HG03354 (cell line): ENCODE results near the gene PSTPIP2.
"Not testable (repeated sequence)": the region's sequence is repeated elsewhere in the genome, so short reads cannot be mapped to it uniquely, and the experiment has no call there.

Experiments
- ATAC-seq: cut with Tn5 transposase; IDR thresholded peaks from one replicate; pipeline ENCODE4 v1.9.1; 2021; ENCODE audit warnings: mild to moderate bottlenecking; ENCODE audit not compliant: unreplicated experiment, poor library complexity, severe bottlenecking

Gene PSTPIP2

DNA sequence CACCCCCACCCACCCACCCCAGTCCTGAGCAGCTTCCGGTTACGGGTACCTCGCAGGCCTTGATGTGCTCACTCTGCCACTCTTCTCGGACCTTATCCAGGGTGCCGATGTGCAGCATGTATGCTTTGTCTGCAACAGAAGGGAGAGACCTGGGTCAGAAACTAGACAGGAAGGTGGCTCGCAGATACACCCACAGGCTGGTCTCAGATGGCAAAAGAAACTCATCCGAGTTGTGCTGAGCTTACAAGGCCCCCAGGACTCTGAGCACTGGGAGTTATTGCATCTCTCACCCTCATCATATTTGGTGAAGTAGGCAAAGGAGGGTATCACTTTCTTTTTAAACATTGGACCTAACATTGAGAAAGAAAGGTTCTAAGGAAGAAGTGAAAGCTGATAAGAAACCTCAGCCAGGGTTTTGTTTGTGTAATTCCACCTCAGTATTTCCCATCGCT is 74.3 kb downstream of the PSTPIP2 start:
- no peak for ATAC-seq

DNA sequence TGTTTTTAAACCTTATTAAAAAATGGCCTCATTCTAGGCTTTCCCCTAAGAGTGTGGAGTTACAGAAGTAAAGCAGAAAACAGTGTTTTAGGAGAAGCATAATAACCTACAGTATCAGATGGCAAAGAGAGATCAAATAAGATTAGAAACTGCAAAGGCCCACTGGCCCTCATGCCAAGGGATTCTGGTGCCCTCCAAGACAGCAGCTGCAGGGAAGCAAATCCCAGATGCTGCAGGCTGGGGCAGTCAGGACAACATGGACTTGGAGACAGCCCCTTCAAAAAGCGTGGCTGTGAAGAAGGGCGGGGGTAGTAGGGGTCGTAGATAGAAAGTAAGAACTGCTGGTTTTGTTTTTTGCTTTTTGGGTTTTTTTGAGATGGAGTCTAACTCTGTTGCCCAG is 76.6 kb downstream of the PSTPIP2 start:
- ATAC-seq: no peak

DNA sequence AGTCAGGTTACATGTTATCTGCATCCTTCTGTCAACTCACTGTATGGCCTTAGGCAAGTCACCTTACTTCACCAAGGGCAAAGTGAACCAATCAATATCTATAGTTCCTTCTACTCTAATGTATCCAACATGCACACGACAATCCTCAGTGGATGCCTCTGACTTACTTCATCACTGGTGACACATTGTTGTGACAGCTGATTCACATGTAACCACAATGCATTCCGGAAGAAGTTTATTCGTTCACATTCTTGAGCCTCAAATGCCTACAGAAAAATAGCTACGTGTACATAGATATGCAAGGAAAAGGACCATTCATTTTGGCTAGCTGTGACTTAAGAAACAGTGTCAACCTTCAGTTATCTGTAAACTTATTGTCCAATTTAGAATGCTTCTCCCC is 78.6 kb downstream of the PSTPIP2 start:
- no peak for ATAC-seq

DNA sequence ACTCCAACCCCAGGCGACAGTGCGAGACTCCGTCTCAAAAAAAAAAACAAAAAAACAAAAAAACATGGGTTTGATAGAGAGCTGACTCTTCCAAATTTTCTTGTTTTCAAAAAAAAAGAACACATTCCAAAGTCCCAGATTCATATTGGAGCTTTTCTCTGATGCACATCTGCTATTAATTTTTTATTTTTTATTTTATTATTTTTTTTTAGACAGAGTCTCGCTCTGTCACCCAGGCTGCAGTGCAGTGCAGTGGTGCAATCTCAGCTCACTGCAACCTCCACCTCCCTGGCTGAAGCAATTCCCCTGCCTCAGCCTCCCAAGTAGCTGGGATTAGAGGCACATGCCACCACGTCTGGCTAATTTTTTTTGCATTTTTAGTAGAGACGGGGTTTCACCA is 79.5 kb downstream of the PSTPIP2 start:
- ATAC-seq: not testable (repeated sequence)

DNA sequence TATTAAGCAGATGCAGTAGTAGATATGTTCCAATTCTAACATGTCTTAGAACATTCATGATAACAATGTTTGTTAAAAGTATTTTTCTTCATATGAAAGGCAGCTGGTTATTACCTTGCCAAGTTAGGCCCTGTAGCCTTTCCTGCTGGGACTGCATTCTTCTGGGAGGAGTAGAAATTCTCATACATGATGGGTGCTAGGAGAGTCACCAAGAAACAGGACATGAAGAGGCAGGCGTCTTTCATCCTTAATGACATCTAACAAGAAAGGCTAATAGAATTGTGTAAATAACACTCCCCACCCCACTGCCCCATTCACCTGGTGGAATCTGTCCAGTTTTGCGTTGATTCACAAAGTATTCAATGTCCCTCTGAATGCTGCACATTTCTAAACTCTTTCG is 80.3 kb downstream of the PSTPIP2 start:
- no peak for ATAC-seq

DNA sequence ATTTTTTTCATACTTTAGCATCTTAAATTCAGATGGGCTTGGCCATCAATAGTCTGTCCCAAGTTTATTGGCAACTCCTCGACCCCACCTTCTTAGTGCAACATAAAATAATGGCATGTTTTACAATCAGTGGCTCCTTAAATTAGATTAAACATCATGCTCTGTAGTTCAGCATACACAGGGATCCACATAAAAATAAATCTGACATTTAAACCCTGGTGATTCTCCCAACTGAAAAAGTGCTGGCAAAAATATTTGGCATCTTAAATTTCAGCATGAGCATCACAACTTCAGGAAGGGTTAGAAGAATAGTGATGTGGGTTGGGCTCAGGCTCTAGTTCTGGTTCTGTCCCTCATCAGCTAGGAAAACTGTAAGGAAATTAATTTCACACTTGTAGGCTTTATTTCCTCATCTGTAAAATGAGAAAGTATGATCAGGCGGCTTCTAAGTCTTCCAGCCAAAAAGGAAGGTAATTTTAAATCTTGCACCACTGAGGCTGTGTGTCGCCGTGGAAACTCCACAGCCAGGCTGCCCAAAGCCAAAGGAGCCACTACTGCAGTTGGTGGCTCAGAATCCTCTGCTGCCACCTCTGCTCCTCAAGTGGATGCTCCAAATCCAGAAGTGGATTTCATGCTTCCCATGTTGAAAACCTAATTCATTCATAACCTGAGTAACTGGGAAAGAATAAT is 87.4 kb downstream of the PSTPIP2 start:
- ATAC-seq: no peak

DNA sequence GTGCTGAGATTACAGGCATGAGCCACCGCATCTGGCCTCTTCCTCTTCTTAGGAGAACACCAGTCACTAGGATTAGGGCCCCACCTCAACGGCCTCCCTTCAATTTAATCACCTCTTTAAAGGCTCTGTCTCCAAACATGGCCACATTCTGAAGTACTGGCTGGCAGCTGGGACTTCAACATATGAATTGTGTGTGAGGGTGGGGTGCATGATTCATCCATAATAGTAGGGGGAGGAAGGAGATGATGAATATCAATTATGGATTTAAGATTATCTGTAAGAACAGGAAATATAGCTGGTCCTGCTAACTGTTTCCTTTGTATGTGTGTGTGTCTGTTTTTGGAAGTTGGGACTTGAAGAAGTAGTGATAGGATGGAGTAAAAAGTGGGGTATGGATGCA is 90.2 kb downstream of the PSTPIP2 start:
- no peak for ATAC-seq

DNA sequence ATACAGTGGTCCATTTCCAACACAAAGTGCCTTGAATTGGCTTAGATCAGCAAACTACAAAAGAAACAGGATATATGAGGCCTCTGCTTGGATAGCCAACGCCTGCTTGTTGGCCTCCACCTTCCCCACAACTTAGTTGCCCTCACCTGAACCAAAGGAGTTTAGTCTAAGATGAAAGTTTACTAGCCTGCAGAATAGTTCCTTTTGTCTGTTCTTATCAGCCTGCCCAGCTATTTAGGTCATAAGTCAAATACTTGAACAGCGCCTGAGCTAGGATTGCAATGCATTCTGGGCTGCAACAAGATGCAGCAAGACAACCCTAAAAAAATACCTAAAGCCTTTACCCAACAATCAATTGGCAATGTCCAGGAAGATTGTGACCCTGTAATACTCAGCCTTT is 91.8 kb downstream of the PSTPIP2 start:
- no peak for ATAC-seq

DNA sequence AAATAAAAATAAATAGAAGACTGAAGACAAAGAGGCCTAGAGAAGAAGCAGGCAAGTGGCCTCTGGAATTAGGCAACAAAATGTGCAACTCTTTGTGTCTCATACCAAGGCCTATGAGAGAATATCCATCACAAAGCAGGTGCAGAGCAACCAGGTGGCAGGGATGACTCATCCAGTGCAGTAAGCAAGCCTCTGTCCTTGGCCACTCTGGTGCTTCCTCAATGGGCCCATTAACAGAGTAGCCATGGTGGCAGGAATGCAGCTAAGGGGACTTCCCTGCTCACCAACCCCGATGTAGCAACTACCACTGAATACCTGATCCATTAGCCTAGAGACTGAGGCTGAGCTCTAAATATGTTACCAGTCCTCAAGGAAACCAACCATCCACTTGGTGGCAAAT is 94.0 kb downstream of the PSTPIP2 start:
- ATAC-seq: no peak

DNA sequence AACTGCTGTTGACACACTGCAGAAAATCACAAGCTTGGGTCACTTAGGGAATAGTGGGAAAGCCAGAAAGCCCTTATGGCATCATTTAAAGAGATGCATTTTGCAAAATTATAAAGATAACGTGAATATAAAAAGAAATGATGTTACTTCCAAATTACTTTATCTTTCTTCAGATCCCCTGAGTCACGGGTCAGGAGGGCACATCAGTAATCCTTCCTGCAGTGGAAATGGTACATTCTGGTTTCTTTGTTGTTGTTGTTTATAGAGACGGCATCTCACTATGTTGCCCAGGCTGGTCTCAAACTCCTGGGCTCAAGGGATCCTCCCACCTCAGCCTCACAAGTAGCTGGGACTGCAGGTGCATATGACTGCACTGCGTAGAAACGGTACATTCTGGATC is 95.1 kb downstream of the PSTPIP2 start:
- ATAC-seq: no peak

DNA sequence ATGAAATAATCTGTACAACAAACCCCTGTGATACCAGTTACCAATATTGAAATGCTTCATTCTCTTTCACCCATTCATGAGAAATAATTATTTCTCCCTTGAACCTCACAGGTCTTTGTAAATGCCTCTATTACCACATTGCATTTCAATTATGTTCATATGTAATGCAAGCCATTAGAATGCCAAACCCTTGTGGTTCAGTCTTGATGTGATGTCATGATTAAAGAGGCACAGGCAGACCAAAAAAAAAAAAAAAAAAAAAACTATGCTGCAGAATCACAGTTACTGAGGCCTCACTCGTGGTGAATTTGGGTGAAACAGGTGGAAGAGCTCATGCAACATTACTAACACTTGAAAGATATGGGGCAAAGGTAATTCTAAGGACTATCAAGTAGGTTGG is 95.5 kb downstream of the PSTPIP2 start:
- ATAC-seq: no peak

DNA sequence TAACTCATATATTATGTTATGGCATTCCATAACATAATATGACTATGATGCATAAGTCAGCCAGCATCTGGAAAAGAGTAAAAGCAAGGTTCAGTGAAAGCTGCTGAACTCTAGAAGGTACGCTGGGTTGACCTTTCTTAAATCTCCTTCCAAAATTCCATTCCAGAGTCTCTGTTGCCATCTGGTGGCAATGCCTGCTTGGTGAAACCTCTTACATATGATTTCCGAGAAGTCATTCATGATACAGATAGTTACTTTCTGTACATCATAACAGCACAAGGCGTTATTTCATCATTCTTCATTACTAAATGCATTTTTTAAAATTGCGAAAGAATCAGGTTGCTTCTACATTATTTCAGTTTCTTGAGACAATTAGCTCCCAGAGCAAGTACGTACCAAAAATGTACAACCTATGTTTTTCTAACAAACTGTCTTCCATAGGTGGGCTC is 97.9 kb downstream of the PSTPIP2 start:
- ATAC-seq: no peak

DNA sequence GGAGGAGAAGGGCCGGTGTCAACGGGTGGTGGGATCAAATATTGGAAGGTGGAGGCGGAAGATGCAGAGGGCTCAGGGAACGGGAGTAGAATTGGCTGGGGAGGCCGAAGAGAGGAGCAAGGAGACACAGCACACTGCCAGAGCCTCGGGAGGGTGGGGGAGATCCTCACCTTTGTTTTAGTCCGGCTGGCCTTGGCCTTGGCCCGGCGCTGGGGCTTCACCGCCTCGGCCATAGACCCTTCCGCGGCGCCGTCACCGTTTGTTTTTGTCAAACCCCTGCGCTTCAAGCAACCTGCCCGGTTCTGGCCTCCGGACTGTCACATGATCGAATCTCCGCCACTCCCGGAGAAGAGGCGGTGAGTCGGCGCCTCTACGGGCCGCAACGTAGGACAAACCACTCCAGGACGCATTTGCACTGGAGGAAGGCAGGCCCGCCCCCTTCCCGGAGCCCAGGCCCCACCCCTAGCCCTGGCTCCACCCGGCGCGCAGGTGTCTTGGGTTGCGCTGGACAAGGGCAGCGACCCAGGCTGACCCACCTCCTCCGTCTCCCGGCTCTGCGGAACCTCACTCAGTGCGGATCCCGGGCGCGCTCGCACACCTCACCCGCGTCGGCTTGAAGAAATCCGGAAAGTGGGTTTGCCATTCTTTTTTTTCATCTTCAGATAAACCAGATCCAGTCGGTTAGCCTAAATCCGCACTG is 104.9 kb downstream of the PSTPIP2 start, which contains the start of gene EPG5:
EPG5 (minus strand) TSS at position 323 of the 700 bp plus-strand sequence; CDS start at position 233, 90 bp downstream.
- peak; percentile 97 for ATAC-seq

DNA sequence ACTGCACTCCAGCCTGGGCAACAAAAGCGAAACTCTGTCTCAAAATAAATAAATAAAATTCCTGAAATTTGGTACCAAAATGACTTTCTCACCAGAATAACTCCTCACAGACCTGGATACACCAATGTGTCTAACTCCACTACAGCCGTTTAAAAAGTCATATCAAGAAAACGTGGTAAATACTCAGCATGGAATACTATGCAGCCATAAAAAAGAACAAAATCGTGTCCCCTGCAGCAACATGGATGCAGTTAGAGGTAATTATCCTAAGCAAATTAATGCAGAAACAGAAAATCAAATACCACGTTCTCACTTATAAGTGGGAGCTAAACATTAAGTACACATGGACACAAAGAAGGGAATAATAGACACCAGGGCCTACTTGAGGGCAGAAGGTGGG is 107.1 kb downstream of the PSTPIP2 start:
- not testable (repeated sequence) for ATAC-seq

DNA sequence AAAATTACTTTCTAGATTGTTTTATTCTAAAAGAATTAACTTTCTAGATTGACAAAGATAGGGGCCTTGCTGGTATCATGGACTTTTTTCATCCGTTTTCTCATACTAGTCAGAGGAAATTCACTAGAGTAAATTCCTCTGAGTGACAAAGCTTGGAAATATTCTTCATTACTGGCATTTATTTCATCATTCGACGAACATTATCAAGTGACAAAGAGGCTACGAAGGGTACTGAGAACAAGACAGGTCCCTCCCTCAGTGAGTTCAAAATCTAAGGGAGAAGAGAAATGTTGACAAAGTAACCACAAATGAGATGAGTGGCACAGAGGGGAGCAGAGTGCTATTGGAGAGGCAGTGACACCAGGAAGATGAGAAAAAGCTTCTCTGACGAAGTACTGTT is 109.2 kb downstream of the PSTPIP2 start:
- ATAC-seq: no peak

DNA sequence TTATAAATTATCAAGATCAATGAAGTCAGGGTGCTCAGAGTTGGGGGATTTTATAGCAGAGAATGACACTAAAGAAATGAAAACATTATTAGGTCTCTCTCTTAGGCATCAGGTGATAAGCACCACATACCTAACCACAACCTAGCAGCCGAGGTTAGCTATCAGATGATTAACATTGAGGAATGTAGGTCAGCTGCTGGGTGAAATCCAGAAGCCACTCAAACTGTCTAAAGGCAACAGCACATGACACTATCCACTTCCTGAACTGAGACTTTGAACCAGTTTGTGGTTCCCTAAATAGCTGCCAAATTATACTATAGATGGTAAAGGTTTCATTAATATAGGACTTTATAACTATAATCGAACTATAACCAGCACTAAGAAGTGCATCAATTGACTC is 109.6 kb downstream of the PSTPIP2 start:
- no peak for ATAC-seq

DNA sequence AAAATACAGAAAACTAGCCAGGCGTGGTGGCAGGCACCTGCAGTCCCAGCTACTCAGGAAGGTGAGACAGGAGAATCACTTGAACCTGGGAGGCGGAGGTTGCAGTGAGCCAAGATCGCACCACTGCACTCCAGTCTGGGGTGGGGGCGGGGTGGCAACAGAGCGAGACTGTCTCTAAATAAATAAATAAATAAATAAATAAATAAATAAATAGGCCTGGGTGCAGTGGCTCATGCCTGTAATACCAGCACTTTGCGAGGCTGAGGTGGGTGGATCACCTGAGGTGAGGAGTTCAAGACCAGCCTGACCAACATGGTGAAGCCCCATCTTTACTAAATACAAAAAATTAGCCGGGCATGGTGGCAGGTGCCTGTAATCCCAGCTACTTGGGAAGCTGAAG is 112.6 kb downstream of the PSTPIP2 start:
- ATAC-seq: not testable (repeated sequence)

DNA sequence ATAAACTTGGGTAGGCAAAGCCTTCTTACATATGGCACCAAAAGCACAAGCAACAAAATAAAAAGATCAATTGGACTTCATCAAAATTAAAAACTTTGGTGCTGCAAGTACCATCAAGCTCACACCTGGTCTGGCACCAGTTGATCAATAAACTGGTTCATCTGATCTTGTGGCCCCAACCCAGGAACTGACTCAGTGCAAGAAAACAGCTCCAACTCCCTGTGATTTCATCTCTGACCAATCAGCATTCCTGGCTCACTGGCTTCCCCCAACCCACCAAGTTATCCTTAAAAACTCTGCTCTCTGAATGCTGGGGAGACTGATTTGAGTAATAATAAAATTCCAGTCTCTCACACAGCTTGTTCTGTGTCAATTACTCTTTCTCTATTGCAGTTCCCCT is 113.3 kb downstream of the PSTPIP2 start:
- no peak for ATAC-seq

DNA sequence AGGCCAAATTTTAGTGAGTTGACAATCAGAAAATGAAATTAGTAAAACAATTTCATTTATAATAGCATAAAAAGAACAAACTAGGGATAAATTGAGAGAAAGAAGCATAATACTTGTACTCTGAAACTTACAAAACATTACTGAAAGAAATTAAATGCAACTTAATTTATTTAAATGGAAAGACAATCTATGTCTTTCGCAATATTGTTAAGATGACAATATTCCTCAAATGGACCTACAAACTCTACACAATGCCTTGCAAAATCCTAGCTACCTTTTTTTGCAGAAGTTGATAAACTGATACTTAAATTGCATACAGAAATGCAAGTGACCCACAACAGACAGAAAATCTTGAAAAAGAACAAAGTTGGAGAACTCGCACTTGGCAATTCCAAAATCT is 114.0 kb downstream of the PSTPIP2 start:
- no peak for ATAC-seq

DNA sequence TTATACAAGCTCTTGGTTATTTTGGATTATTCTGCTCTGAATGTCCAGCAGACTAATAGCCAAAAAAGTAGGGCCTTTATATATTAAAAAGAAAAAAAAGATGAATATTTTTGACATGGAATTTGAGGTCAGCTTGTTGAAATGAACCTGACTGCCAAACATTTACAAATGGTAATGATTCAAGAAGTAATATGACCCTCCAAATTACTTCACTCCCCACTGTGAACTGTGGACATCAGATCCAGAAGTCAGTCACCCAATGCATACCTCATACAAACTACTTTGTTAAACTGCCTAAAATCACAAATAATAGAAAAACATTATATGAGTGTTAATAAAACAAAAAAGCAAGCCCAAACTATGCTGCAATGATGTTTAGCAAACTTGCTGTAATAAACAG is 115.0 kb downstream of the PSTPIP2 start:
- no peak for ATAC-seq
